ENCODE data around the gene TM9SF1. TPM values are rescaled to one million over a fixed set of nuclear protein-coding genes. Genes with fewer than 3 reads are reported as not detected.

TM9SF1 gene
- total and polyA plus RNA-seq, 2 of the 13 experiments (the other 11 are each of a cell fraction or from before 2014, with no cell fraction given): 83.2 to 110 TPM

DNA sequence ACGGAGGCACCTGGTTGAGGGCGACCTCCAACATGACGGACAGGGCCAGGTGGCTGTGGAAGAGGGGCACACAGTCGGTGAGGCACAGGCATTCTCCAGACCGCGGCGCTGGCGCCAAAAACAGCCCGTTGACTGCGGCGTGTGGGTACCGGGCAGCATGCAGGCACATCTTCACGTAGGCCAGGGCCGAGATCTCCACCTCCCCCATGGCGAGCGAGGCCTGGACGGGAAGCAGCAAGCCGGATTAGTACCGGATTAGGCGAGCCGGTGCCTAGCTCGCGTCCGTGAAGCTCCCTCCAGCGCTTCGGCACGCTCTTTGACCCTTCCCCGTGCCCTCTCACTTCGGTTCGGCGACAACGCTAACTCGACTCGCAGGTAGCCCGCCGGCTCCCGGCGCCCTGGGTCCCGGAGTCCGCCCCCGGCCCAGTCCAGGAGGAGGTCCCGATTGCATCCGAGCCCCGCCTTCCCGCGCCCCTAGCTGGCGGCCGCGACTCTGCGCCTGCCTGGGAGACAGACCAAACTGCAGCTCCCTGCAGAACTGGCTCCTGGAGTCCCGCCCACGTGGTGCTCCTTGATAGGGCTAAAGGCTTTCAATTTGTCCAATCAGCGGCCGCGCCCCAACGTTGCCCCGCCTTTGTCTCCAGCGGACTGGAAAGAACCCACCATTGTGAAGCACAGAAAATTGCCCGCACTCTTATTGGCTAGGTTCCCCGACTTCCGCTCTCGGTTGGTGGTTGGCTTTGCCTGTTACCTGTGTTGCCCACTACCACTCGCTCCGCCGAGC is 54.0 kb downstream of the TM9SF1 start, which contains the start of gene EMC9 (continued):
- no peak for TF ChIP-seq KAT2B (IDR thresholded peaks at IDR 0.05; ENCODE audit: borderline replicate concordance, low read depth, low read length)
- TF ChIP-seq MAFK (conservative IDR thresholded peaks at IDR 0.05 in 1 of 2, IDR thresholded peaks at IDR 0.05 in 1 of 2; ENCODE audit: low read length in 2 of 2): peak; percentile 49 to 63
- TF ChIP-seq ZNF577 (CRISPR knock-in tag; IDR thresholded peaks at IDR 0.05; ENCODE audit: borderline replicate concordance, low read depth): peak; percentile 97; the same call in 1 of the 2 replicates
- TF ChIP-seq KLF13 (CRISPR knock-in tag; IDR thresholded peaks at IDR 0.05): peak; percentile 94
- TF ChIP-seq ZSCAN9 (CRISPR knock-in tag; IDR thresholded peaks at IDR 0.05; ENCODE audit: borderline replicate concordance): peak; percentile 69; the same call in 1 of the 2 replicates
- TF ChIP-seq ZNF564 (CRISPR knock-in tag; IDR thresholded peaks at IDR 0.05): no peak
- no peak for TF ChIP-seq NAIF1 (CRISPR knock-in tag; IDR thresholded peaks at IDR 0.05; ENCODE audit: borderline replicate concordance)
- peak; percentile 68 for TF ChIP-seq ZNF644 (CRISPR knock-in tag; IDR thresholded peaks at IDR 0.05; ENCODE audit: low read depth)
- TF ChIP-seq PTBP1 (IDR thresholded peaks at IDR 0.05; ENCODE audit: low read depth, low read length, poor library complexity, severe bottlenecking): no peak
- peak; percentile 98 for TF ChIP-seq XRCC5 (optimal IDR thresholded peaks at IDR 0.05; ENCODE audit: low read length)
- no peak for TF ChIP-seq ZNF816 (CRISPR knock-in tag; IDR thresholded peaks at IDR 0.05; ENCODE audit: borderline replicate concordance)
- TF ChIP-seq SAFB2 (CRISPR knock-in tag; IDR thresholded peaks at IDR 0.05; ENCODE audit: borderline replicate concordance, low read depth): peak; percentile 99
- TF ChIP-seq ZNF883 (CRISPR knock-in tag; IDR thresholded peaks at IDR 0.05; ENCODE audit: not compliant biosample characterization): peak; percentile 91
- TF ChIP-seq ZNF720 (CRISPR knock-in tag; IDR thresholded peaks at IDR 0.05): peak; percentile 14; the same call in 1 of the 2 replicates
- TF ChIP-seq, protein P1, sequence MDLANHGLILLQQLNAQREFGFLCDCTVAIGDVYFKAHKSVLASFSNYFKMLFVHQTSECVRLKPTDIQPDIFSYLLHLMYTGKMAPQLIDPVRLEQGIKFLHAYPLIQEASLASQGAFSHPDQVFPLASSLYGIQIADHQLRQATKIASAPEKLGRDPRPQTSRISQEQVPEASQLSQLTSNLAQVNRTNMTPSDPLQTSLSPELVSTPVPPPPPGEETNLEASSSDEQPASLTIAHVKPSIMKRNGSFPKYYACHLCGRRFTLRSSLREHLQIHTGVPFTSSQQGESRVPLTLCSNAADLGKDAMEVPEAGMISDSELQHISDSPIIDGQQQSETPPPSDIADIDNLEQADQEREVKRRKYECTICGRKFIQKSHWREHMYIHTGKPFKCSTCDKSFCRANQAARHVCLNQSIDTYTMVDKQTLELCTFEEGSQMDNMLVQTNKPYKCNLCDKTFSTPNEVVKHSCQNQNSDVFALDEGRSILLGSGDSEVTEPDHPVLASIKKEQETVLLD (CRISPR knock-in tag; IDR thresholded peaks at IDR 0.05; ENCODE audit: low read depth): no peak
- TF ChIP-seq SKI (IDR thresholded peaks at IDR 0.05; ENCODE audit: partially characterized antibody): peak; percentile 83
- TF ChIP-seq, protein P2, sequence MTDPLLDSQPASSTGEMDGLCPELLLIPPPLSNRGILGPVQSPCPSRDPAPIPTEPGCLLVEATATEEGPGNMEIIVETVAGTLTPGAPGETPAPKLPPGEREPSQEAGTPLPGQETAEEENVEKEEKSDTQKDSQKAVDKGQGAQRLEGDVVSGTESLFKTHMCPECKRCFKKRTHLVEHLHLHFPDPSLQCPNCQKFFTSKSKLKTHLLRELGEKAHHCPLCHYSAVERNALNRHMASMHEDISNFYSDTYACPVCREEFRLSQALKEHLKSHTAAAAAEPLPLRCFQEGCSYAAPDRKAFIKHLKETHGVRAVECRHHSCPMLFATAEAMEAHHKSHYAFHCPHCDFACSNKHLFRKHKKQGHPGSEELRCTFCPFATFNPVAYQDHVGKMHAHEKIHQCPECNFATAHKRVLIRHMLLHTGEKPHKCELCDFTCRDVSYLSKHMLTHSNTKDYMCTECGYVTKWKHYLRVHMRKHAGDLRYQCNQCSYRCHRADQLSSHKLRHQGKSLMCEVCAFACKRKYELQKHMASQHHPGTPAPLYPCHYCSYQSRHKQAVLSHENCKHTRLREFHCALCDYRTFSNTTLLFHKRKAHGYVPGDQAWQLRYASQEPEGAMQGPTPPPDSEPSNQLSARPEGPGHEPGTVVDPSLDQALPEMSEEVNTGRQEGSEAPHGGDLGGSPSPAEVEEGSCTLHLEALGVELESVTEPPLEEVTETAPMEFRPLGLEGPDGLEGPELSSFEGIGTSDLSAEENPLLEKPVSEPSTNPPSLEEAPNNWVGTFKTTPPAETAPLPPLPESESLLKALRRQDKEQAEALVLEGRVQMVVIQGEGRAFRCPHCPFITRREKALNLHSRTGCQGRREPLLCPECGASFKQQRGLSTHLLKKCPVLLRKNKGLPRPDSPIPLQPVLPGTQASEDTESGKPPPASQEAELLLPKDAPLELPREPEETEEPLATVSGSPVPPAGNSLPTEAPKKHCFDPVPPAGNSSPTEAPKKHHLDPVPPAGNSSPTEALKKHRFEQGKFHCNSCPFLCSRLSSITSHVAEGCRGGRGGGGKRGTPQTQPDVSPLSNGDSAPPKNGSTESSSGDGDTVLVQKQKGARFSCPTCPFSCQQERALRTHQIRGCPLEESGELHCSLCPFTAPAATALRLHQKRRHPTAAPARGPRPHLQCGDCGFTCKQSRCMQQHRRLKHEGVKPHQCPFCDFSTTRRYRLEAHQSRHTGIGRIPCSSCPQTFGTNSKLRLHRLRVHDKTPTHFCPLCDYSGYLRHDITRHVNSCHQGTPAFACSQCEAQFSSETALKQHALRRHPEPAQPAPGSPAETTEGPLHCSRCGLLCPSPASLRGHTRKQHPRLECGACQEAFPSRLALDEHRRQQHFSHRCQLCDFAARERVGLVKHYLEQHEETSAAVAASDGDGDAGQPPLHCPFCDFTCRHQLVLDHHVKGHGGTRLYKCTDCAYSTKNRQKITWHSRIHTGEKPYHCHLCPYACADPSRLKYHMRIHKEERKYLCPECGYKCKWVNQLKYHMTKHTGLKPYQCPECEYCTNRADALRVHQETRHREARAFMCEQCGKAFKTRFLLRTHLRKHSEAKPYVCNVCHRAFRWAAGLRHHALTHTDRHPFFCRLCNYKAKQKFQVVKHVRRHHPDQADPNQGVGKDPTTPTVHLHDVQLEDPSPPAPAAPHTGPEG (CRISPR knock-in tag; IDR thresholded peaks at IDR 0.05): peak; percentile 84; the same call in 1 of the 2 replicates
- no peak for TF ChIP-seq TCF7L2 (IDR thresholded peaks at IDR 0.05; ENCODE audit: low read depth, low read length)
- TF ChIP-seq, protein P3, sequence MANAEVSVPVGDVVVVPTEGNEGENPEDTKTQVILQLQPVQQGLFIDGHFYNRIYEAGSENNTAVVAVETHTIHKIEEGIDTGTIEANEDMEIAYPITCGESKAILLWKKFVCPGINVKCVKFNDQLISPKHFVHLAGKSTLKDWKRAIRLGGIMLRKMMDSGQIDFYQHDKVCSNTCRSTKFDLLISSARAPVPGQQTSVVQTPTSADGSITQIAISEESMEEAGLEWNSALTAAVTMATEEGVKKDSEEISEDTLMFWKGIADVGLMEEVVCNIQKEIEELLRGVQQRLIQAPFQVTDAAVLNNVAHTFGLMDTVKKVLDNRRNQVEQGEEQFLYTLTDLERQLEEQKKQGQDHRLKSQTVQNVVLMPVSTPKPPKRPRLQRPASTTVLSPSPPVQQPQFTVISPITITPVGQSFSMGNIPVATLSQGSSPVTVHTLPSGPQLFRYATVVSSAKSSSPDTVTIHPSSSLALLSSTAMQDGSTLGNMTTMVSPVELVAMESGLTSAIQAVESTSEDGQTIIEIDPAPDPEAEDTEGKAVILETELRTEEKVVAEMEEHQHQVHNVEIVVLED (CRISPR knock-in tag; IDR thresholded peaks at IDR 0.05; ENCODE audit: borderline replicate concordance): peak; percentile 72
- no peak; the same call in 1 of the 2 replicates for TF ChIP-seq ZNF484 (CRISPR knock-in tag; IDR thresholded peaks at IDR 0.05; ENCODE audit: borderline replicate concordance, low read depth)
